Testis (tissue), 3 donors: ENCODE measurements around the gene FRRS1L. TPM values are rescaled to one million over a fixed set of nuclear protein-coding genes. Genes with fewer than 3 reads are reported as not detected.

Source experiments
- DNase-seq: peaks from one replicate; pipeline ENCODE4 v3.0.0-alpha.2; 2019
- H3K27ac ChIP-seq, 2 donors: fragments of 200-600 bp; sonication (generic); one replicate each; pipeline ENCODE4 v1.5.1; 2019
- H3K27me3 ChIP-seq: fragments of 200-600 bp; sonication (generic); one replicate; pipeline ENCODE4 v1.5.1; 2019
- H3K36me3 ChIP-seq: fragments of 200-600 bp; sonication (generic); one replicate; pipeline ENCODE4 v1.5.1; 2017; ENCODE audit warnings: low read depth; ENCODE audit errors: missing control alignments
- H3K4me1 ChIP-seq: fragments of 200-600 bp; sonication (generic); one replicate; pipeline ENCODE4 v1.5.1; 2019
- H3K4me3 ChIP-seq, 2 donors: fragments of 200-600 bp; sonication (generic); one replicate each; pipeline ENCODE4 v1.5.1; 2017 to 2019
- H3K9me3 ChIP-seq: fragments of 200-600 bp; sonication (generic); one replicate; pipeline ENCODE4 v1.5.1; 2017
- CTCF ChIP-seq, 3 experiments: fragments of 450-650 bp in 2 of 3; fragments of 200-600 bp in 1 of 3; sonication (generic) in 1 of 3; IDR thresholded peaks; one replicate each; pipeline ENCODE4 v1.5.1; 2016 to 2019; ENCODE audit warnings: antibody characterized with exemption in 3 of 3, mild to moderate bottlenecking in 2 of 3, moderate library complexity in 1 of 3
- POLR2A ChIP-seq: fragments of 450-650 bp; IDR thresholded peaks from one replicate; pipeline ENCODE4 v1.6.1; 2017; ENCODE audit warnings: antibody characterized with exemption, mild to moderate bottlenecking, moderate library complexity
- WGBS, 2 donors: methylation state at CpG; one replicate each; pipeline ENCODE4 v1.1.5; 2018; 5-methylcytosine and 5-hydroxymethylcytosine counted together
- intact Hi-C: fragments of 100-400 bp; cut with DNase I; formaldehyde crosslinking; loops from one replicate; pipeline ENCODE4 v1.15.1; 2023; ENCODE audit warnings: low total_unique reads
- polyA plus RNA-seq: library from polyadenylated mRNA; stranded (reverse); fragments of 350-450 nt; fragmentation: Illumina TruSeq; extraction: RNeasy Lipid Tissue Mini Kit (QIAGEN cat#74804); gene quantifications from one replicate; pipeline ENCODE4 v1.2.3, GENCODE V29; 2014; ENCODE audit warnings: low read depth, low replicate concordance; ENCODE audit not compliant: insufficient read depth
- total RNA-seq, 2 donors: library from RNA; depleted of rRNA; stranded (reverse); fragments of >200 nt; gene quantifications; one replicate each; pipeline ENCODE4 v1.2.3, GENCODE V29; 2016

Gene FRRS1L
- total and polyA plus RNA-seq, 3 donors from 2014 or later: 5.3 to 9.3 (median 6.0) TPM

DNA sequence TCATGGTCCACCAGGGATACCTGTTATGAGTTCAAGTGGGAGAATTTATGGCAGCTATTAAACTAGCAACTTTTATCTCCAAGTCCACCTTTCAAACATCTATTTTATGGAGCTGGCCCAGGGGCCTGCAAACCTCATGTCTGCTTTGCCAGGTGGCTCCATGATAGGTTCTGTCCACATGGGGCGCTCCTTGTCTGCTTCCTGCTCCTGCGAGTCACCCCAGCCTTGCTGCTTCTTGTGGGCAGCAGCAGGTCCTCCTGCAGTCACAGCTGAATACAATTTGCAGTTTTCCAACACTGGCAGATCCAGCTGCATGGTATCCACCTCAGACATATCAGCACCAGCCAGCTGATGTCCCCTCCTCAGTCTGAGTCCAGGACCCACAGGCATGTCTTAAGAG, 39.6 kb upstream of the FRRS1L start:
- TF ChIP-seq CTCF (IDR thresholded peaks at IDR 0.05): no peak
- TF ChIP-seq POLR2A: no peak
- intact Hi-C loops: no loop called here
- no peak for DNase-seq

DNA sequence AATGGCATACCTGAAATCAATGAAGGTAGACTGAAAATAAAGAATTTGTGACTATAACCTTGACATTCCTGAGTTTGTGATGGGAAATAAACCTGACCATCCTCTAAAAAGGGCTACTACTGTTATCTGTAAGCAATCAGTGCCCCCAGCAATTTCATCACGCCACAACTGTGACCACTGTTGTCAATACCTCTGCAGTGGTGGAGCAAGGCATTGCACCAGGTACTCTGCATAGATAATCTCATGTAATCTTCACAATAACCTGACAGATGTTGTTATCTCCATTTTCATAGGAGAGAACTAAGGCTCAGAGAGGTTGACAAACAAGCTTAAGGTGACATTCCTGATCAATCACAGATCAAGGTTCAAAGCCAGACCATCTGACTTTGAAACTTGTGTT, 38.5 kb upstream of the FRRS1L start:
- H3K4me3 ChIP-seq: no peak overlapping the region
- H3K27me3 ChIP-seq: no peaks in the 10 kb centered on the region
- no peaks in the 10 kb centered on the region for H3K9me3 ChIP-seq
- H3K4me1 ChIP-seq: no peaks in the 10 kb centered on the region
- 91 to 96% methylated on average over 1 of the region's 1 CpG for WGBS, 2 donors
- intact Hi-C loops: no loop called here
- no peak overlapping the region for H3K27ac ChIP-seq
- no peaks in the 10 kb centered on the region for H3K36me3 ChIP-seq
- DNase-seq: no peak
- TF ChIP-seq CTCF (IDR thresholded peaks at IDR 0.05): no peak
- no peak for TF ChIP-seq POLR2A

More for the DNA sequence above, 39.6 kb upstream of the FRRS1L start:
- Histone ChIP-seq H3K36me3 (no peaks in the 10 kb centered on the region), H3K27me3 (no peaks in the 10 kb centered on the region), H3K9me3 (no peaks in the 10 kb centered on the region), H3K4me1 (no peaks in the 10 kb centered on the region), H3K27ac (no peak overlapping the region), H3K4me3 (no peak overlapping the region)
- 88 to 98% methylated on average over 2 of the region's 2 CpGs for WGBS, 2 donors

DNA sequence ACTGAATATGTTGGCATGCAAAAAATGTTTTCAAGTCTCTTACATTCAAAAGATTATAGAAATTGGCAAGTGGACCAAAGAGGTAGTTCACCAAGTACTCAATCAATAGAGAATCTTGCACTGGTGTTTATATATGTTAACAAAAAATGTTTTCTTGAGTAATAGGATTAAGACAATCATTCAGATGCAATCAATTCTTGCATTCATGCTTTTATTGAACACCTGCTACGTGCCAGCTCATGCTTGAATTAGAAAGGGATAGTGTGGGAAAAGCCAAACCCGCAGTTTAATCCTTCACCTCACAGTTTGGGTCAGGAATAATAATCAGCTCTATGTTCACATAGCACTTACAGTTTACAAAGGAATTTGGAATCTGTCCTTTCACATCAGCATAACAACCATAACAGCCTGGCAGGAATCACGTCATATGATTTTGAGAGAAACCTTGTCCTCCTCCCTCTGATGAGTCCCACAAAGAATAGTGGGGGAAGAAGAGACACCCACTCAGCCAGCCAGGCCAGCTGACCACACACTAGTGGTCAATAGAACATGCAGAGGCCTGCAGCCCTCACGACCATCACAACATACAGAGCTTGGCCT, 36.8 kb upstream of the FRRS1L start:
- Histone ChIP-seq H3K4me1 (no peaks in the 10 kb centered on the region), H3K4me3 (no peak overlapping the region), H3K36me3 (no peaks in the 10 kb centered on the region), H3K9me3 (no peaks in the 10 kb centered on the region), H3K27me3 (no peaks in the 10 kb centered on the region), H3K27ac (no peak overlapping the region)
- WGBS, 2 donors: 92 to 97% methylated on average over 4 of the region's 4 CpGs
- no peak for DNase-seq
- TF ChIP-seq POLR2A (no peak), CTCF (IDR thresholded peaks at IDR 0.05) (no peak)
- intact Hi-C loops: no loop called here

DNA sequence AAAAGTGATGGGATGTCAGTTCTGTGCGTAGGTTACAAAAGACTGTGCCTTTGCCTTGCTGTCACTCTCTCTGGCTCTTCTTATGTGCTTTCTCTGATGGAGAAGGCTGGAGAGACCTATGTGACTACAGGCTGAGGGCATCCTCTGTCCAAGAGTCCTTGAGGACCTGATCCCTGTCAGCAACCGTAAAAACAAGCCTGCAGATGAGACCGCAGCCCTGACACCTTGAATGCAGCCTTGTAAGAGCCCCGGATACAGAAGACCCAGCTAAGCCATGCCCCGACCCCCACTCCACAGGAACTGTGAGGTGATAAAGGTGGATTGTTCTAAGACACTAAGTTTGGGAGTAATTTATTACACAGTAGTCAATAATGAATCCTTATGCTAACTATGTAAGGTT, 32.6 kb upstream of the FRRS1L start:
- no peaks in the 10 kb centered on the region for H3K36me3 ChIP-seq
- no peak overlapping the region for H3K27ac ChIP-seq
- H3K27me3 ChIP-seq: no peaks in the 10 kb centered on the region
- no peak for DNase-seq
- intact Hi-C loops: no loop called here
- WGBS, 2 donors: 83 to 91% methylated on average over 5 of the region's 5 CpGs
- no peaks in the 10 kb centered on the region for H3K9me3 ChIP-seq
- no peak for TF ChIP-seq POLR2A
- TF ChIP-seq CTCF (IDR thresholded peaks at IDR 0.05): no peak
- no peaks in the 10 kb centered on the region for H3K4me1 ChIP-seq
- no peak overlapping the region for H3K4me3 ChIP-seq

GRCh38 chr9:109198736-109199382, 31.8 kb upstream of the FRRS1L start:
- Histone ChIP-seq H3K27me3 (no peaks in the 10 kb centered on the region), H3K4me3 (no peak overlapping the region), H3K36me3 (no peaks in the 10 kb centered on the region), H3K27ac (no peak overlapping the region), H3K4me1 (no peaks in the 10 kb centered on the region), H3K9me3 (no peaks in the 10 kb centered on the region)
- WGBS, 2 donors: 79 to 84% methylated on average over 6 of the region's 6 CpGs
- no peak for TF ChIP-seq POLR2A
- TF ChIP-seq CTCF (IDR thresholded peaks at IDR 0.05): no peak
- intact Hi-C loops: no loop called here
- no peak for DNase-seq
